Testis (tissue), 3 donors: ENCODE results near the gene PCDHB10. TPM values are rescaled to one million over a fixed set of nuclear protein-coding genes. Genes with fewer than 3 reads are reported as not detected.
A peak's percentile ranks its signal among the peaks of the same experiment; 100 is the strongest.

ENCODE experiments used
- DNase-seq: peaks from one replicate; pipeline ENCODE4 v3.0.0-alpha.2; 2019
- H3K27ac ChIP-seq, 2 donors: fragments of 200-600 bp; sonication (generic); one replicate each; pipeline ENCODE4 v1.5.1; 2019
- H3K27me3 ChIP-seq: fragments of 200-600 bp; sonication (generic); one replicate; pipeline ENCODE4 v1.5.1; 2019
- H3K36me3 ChIP-seq: fragments of 200-600 bp; sonication (generic); one replicate; pipeline ENCODE4 v1.5.1; 2017; ENCODE audit warnings: low read depth; ENCODE audit errors: missing control alignments
- H3K4me1 ChIP-seq: fragments of 200-600 bp; sonication (generic); one replicate; pipeline ENCODE4 v1.5.1; 2019
- H3K4me3 ChIP-seq, 2 donors: fragments of 200-600 bp; sonication (generic); one replicate each; pipeline ENCODE4 v1.5.1; 2017 to 2019
- H3K9me3 ChIP-seq: fragments of 200-600 bp; sonication (generic); one replicate; pipeline ENCODE4 v1.5.1; 2017
- POLR2A ChIP-seq: fragments of 450-650 bp; IDR thresholded peaks from one replicate; pipeline ENCODE4 v1.6.1; 2017; ENCODE audit warnings: antibody characterized with exemption, mild to moderate bottlenecking, moderate library complexity
- WGBS, 2 donors: methylation state at CpG; one replicate each; pipeline ENCODE4 v1.1.5; 2018; 5-methylcytosine and 5-hydroxymethylcytosine counted together
- intact Hi-C: fragments of 100-400 bp; cut with DNase I; formaldehyde crosslinking; loops from one replicate; pipeline ENCODE4 v1.15.1; 2023; ENCODE audit warnings: low total_unique reads
- polyA plus RNA-seq: library from polyadenylated mRNA; stranded (reverse); fragments of 350-450 nt; fragmentation: Illumina TruSeq; extraction: RNeasy Lipid Tissue Mini Kit (QIAGEN cat#74804); gene quantifications from one replicate; pipeline ENCODE4 v1.2.3, GENCODE V29; 2014; ENCODE audit warnings: low read depth, low replicate concordance; ENCODE audit not compliant: insufficient read depth
- total RNA-seq, 2 donors: library from RNA; depleted of rRNA; stranded (reverse); fragments of >200 nt; gene quantifications; one replicate each; pipeline ENCODE4 v1.2.3, GENCODE V29; 2016
- TF ChIP-seq, protein P1 (sequence below), 3 experiments: fragments of 450-650 bp in 2 of 3; fragments of 200-600 bp in 1 of 3; sonication (generic) in 1 of 3; IDR thresholded peaks; one replicate each; pipeline ENCODE4 v1.5.1; 2016 to 2019; ENCODE audit warnings: antibody characterized with exemption in 3 of 3, mild to moderate bottlenecking in 2 of 3, moderate library complexity in 1 of 3

PCDHB10 gene
- total and polyA plus RNA-seq, 3 donors from 2014 or later, result 1.5 to 4.9 (median 4.0) TPM

DNA sequence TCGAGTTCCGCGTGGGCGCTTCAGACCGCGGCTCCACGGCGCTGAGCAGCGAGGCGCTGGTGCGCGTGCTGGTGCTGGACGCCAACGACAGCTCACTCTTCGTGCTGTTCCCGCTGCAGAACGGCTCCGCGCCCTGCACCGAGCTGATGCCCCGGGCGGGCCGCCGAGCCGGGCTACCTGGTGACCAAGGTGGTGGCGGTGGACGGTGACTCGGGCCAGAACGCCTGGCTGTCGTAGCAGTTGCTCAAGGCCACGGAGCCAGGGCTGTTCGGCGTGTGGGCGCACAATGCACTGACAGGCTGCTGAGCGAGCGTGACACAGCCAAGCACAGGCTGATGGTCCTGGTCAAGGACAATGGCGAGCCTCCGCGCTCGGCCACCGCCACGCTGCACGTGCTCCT, 49.3 kb downstream of the PCDHB10 start:
- 4 to 19% methylated on average over 5 to 33 of the region's 43 CpGs for WGBS, 2 donors
- DNase-seq, result no peak
- Histone ChIP-seq H3K9me3 (no peaks in the 10 kb centered on the region), H3K27ac (no peak overlapping the region), H3K27me3 (no peaks in the 10 kb centered on the region), H3K36me3 (no peaks in the 10 kb centered on the region), H3K4me3 (peak overlapping the region in 1 of 2 donors; percentile 25), H3K4me1 (no peaks in the 10 kb centered on the region)
- intact Hi-C loops, result no loop called here
- TF ChIP-seq, protein P1, sequence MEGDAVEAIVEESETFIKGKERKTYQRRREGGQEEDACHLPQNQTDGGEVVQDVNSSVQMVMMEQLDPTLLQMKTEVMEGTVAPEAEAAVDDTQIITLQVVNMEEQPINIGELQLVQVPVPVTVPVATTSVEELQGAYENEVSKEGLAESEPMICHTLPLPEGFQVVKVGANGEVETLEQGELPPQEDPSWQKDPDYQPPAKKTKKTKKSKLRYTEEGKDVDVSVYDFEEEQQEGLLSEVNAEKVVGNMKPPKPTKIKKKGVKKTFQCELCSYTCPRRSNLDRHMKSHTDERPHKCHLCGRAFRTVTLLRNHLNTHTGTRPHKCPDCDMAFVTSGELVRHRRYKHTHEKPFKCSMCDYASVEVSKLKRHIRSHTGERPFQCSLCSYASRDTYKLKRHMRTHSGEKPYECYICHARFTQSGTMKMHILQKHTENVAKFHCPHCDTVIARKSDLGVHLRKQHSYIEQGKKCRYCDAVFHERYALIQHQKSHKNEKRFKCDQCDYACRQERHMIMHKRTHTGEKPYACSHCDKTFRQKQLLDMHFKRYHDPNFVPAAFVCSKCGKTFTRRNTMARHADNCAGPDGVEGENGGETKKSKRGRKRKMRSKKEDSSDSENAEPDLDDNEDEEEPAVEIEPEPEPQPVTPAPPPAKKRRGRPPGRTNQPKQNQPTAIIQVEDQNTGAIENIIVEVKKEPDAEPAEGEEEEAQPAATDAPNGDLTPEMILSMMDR (IDR thresholded peaks at IDR 0.05), result no peak
- no peak for TF ChIP-seq POLR2A

Other genes with a start within 250 kb of the PCDHB10 start
Only the 30 nearest of the 37 such genes appear.
- under 1 TPM; 0.12 to 0.16 TPM for gene PCDHB1, start 141.0 kb upstream of the PCDHB10 start, total RNA-seq
- 0.07 TPM for gene PCDHB1, start 141.0 kb upstream of the PCDHB10 start, polyA plus RNA-seq
- 10 to 100 TPM; 10.2 to 12.1 TPM for gene PCDHB2, start 97.7 kb upstream of the PCDHB10 start, total RNA-seq
- gene PCDHB2, start 97.7 kb upstream of the PCDHB10 start, polyA plus RNA-seq, result 6.6 TPM
- gene PCDHB3, start 91.9 kb upstream of the PCDHB10 start, total RNA-seq, result 1 to 10 TPM; 3.1 to 6.5 TPM
- 1.6 TPM for gene PCDHB3, start 91.9 kb upstream of the PCDHB10 start, polyA plus RNA-seq
- 1 to 10 TPM; 2.4 to 4.0 TPM for gene PCDHB4, start 70.5 kb upstream of the PCDHB10 start, total RNA-seq
- gene PCDHB4, start 70.5 kb upstream of the PCDHB10 start, polyA plus RNA-seq, result 1.2 TPM
- gene PCDHB5, start 57.1 kb upstream of the PCDHB10 start, total RNA-seq, result 10 to 100 TPM; 10.5 to 11.7 TPM
- gene PCDHB5, start 57.1 kb upstream of the PCDHB10 start, polyA plus RNA-seq, result 5.5 TPM
- 1 to 10 TPM; 3.7 to 4.4 TPM for gene PCDHB6, start 42.3 kb upstream of the PCDHB10 start, total RNA-seq
- 6.2 TPM for gene PCDHB6, start 42.3 kb upstream of the PCDHB10 start, polyA plus RNA-seq
- gene PCDHB7, start 19.7 kb upstream of the PCDHB10 start, total RNA-seq, result 1 to 10 TPM; 3.3 to 3.4 TPM
- gene PCDHB7, start 19.7 kb upstream of the PCDHB10 start, polyA plus RNA-seq, result 2.6 TPM
- gene PCDHB8, start 14.6 kb upstream of the PCDHB10 start, total RNA-seq, result 1 to 10 TPM; 3.8 to 4.3 TPM
- gene PCDHB8, start 14.6 kb upstream of the PCDHB10 start, polyA plus RNA-seq, result 2.1 TPM
- 1 to 10 TPM; 2.6 to 3.3 TPM for gene PCDHB16, start 10.0 kb upstream of the PCDHB10 start, total RNA-seq
- 1.9 TPM for gene PCDHB16, start 10.0 kb upstream of the PCDHB10 start, polyA plus RNA-seq
- gene PCDHB9, start 5.2 kb upstream of the PCDHB10 start, total RNA-seq, result 1 to 10 TPM; 5.7 to 8.7 TPM
- gene PCDHB9, start 5.2 kb upstream of the PCDHB10 start, polyA plus RNA-seq, result 4.8 TPM
- 1 to 10 TPM; 4.0 to 4.2 TPM for gene PCDHB11, start 7.3 kb downstream of the PCDHB10 start, total RNA-seq
- gene PCDHB11, start 7.3 kb downstream of the PCDHB10 start, polyA plus RNA-seq, result 0.63 TPM
- 1 to 10 TPM; 6.1 to 6.5 TPM for gene PCDHB12, start 16.4 kb downstream of the PCDHB10 start, total RNA-seq
- gene PCDHB12, start 16.4 kb downstream of the PCDHB10 start, polyA plus RNA-seq, result 1.4 TPM
- gene PCDHB13, start 21.6 kb downstream of the PCDHB10 start, total RNA-seq, result 1 to 10 TPM; 8.6 to 9.3 TPM
- gene PCDHB13, start 21.6 kb downstream of the PCDHB10 start, polyA plus RNA-seq, result 2.6 TPM
- 1 to 10 TPM; 7.9 to 8.0 TPM for gene PCDHB14, start 31.0 kb downstream of the PCDHB10 start, total RNA-seq
- 2.7 TPM for gene PCDHB14, start 31.0 kb downstream of the PCDHB10 start, polyA plus RNA-seq
- gene PCDHB15, start 53.0 kb downstream of the PCDHB10 start, total RNA-seq, result 10 to 100 TPM; 22.1 to 27.6 TPM
- gene PCDHB15, start 53.0 kb downstream of the PCDHB10 start, polyA plus RNA-seq, result 10.3 TPM
- gene SLC25A2, start 111.7 kb downstream of the PCDHB10 start, total RNA-seq, result 1 to 10 TPM; 4.0 to 4.4 TPM
- 15.9 TPM for gene SLC25A2, start 111.7 kb downstream of the PCDHB10 start, polyA plus RNA-seq
- 100 to 1,000 TPM; 112 to 131 TPM for gene TAF7, start 128.4 kb downstream of the PCDHB10 start, total RNA-seq
- 137 TPM for gene TAF7, start 128.4 kb downstream of the PCDHB10 start, polyA plus RNA-seq
- 10 to 100 TPM in 1 of 2 donors, 1 to 10 TPM in 1; 8.7 to 13.1 TPM for gene PCDHGA1, start 138.2 kb downstream of the PCDHB10 start, total RNA-seq
- 1.6 TPM for gene PCDHGA1, start 138.2 kb downstream of the PCDHB10 start, polyA plus RNA-seq
- gene PCDHGA2, start 146.4 kb downstream of the PCDHB10 start, total RNA-seq, result 10 to 100 TPM; 19.4 to 31.0 TPM
- 5.6 TPM for gene PCDHGA2, start 146.4 kb downstream of the PCDHB10 start, polyA plus RNA-seq
- 10 to 100 TPM; 19.3 to 31.8 TPM for gene PCDHGA3, start 151.5 kb downstream of the PCDHB10 start, total RNA-seq
- 4.4 TPM for gene PCDHGA3, start 151.5 kb downstream of the PCDHB10 start, polyA plus RNA-seq
- gene PCDHGB1, start 157.7 kb downstream of the PCDHB10 start, total RNA-seq, result 10 to 100 TPM; 12.5 to 16.4 TPM
- gene PCDHGB1, start 157.7 kb downstream of the PCDHB10 start, polyA plus RNA-seq, result 0.92 TPM
- 10 to 100 TPM; 14.2 to 21.0 TPM for gene PCDHGA4, start 162.7 kb downstream of the PCDHB10 start, total RNA-seq
- gene PCDHGA4, start 162.7 kb downstream of the PCDHB10 start, polyA plus RNA-seq, result 1.9 TPM
- 10 to 100 TPM; 16.6 to 20.4 TPM for gene PCDHGB2, start 167.6 kb downstream of the PCDHB10 start, total RNA-seq
- 1.5 TPM for gene PCDHGB2, start 167.6 kb downstream of the PCDHB10 start, polyA plus RNA-seq
- 10 to 100 TPM in 1 of 2 donors, 1 to 10 TPM in 1; 9.4 to 12.2 TPM for gene PCDHGA5, start 171.8 kb downstream of the PCDHB10 start, total RNA-seq
- 1.5 TPM for gene PCDHGA5, start 171.8 kb downstream of the PCDHB10 start, polyA plus RNA-seq
- 10 to 100 TPM; 11.3 to 17.1 TPM for gene PCDHGB3, start 177.9 kb downstream of the PCDHB10 start, total RNA-seq
- gene PCDHGB3, start 177.9 kb downstream of the PCDHB10 start, polyA plus RNA-seq, result 0.74 TPM
- gene PCDHGA6, start 181.5 kb downstream of the PCDHB10 start, total RNA-seq, result 10 to 100 TPM in 1 of 2 donors, 1 to 10 TPM in 1; 9.7 to 13.4 TPM
- 1.8 TPM for gene PCDHGA6, start 181.5 kb downstream of the PCDHB10 start, polyA plus RNA-seq
- 10 to 100 TPM; 11.1 to 12.7 TPM for gene PCDHGA7, start 190.4 kb downstream of the PCDHB10 start, total RNA-seq
- 1.6 TPM for gene PCDHGA7, start 190.4 kb downstream of the PCDHB10 start, polyA plus RNA-seq
- 10 to 100 TPM; 11.3 to 13.3 TPM for gene PCDHGB4, start 195.3 kb downstream of the PCDHB10 start, total RNA-seq
- 1.0 TPM for gene PCDHGB4, start 195.3 kb downstream of the PCDHB10 start, polyA plus RNA-seq
- 1 to 10 TPM; 8.2 TPM for gene PCDHGA8, start 200.3 kb downstream of the PCDHB10 start, total RNA-seq
- gene PCDHGA8, start 200.3 kb downstream of the PCDHB10 start, polyA plus RNA-seq, result 0.15 TPM
- 10 to 100 TPM; 28.3 to 36.4 TPM for gene PCDHGB5, start 205.6 kb downstream of the PCDHB10 start, total RNA-seq
- gene PCDHGB5, start 205.6 kb downstream of the PCDHB10 start, polyA plus RNA-seq, result 4.5 TPM